SK-N-SH treated with all-trans-retinoic acid at 6 μM for 48 hours (cell line): ENCODE data around the gene CLEC2B.

ENCODE experiments used
- ATAC-seq: fragments of 200-7000 bp; cut with Tn5 transposase; 3 replicates; pipeline ENCODE4 v1.9.1; 2020; ENCODE audit warnings: mild to moderate bottlenecking, moderate library complexity
- ARNTL ChIP-seq: fragments of 450-650 bp; formaldehyde crosslinking; IDR thresholded peaks from 2 replicates; pipeline ENCODE4 v1.5.0; 2020; ENCODE audit warnings: low read depth, mild to moderate bottlenecking, moderate library complexity, borderline replicate concordance
- CREB5 ChIP-seq: fragments of 250-450 bp; sonication (Bioruptor Pico); IDR thresholded peaks from 2 replicates; pipeline ENCODE4 v1.5.1; 2020; ENCODE audit warnings: low read depth, mild to moderate bottlenecking, moderate library complexity
- CSDC2 ChIP-seq: fragments of 250-450 bp; sonication (Bioruptor Pico); IDR thresholded peaks from 2 replicates; pipeline ENCODE4 v1.5.0; 2020; ENCODE audit warnings: mild to moderate bottlenecking, moderate library complexity
- CSRNP3 ChIP-seq: fragments of 250-450 bp; sonication (Bioruptor Pico); IDR thresholded peaks from 2 replicates; pipeline ENCODE4 v1.5.1; 2021; ENCODE audit warnings: mild to moderate bottlenecking, moderate library complexity
- GLIS3 ChIP-seq: fragments of 250-450 bp; sonication (Bioruptor Pico); IDR thresholded peaks from 2 replicates; pipeline ENCODE4 v1.5.0; 2020; ENCODE audit warnings: mild to moderate bottlenecking, moderate library complexity
- ISL1 ChIP-seq: fragments of 250-450 bp; sonication (Bioruptor Pico); IDR thresholded peaks from 2 replicates; pipeline ENCODE4 v2.1.2; 2022; ENCODE audit warnings: mild to moderate bottlenecking, moderate library complexity
- OSR1 ChIP-seq: fragments of 250-450 bp; sonication (Bioruptor Pico); IDR thresholded peaks from 2 replicates; pipeline ENCODE4 v1.8.0; 2022; ENCODE audit warnings: moderate library complexity, mild to moderate bottlenecking, inconsistent platforms
- PATZ1 ChIP-seq: fragments of 250-450 bp; sonication (Bioruptor Pico); IDR thresholded peaks from 2 replicates; pipeline ENCODE4 v1.8.0; 2020; ENCODE audit warnings: mild to moderate bottlenecking, moderate library complexity, borderline replicate concordance
- POU6F1 ChIP-seq: fragments of 250-450 bp; sonication (Bioruptor Pico); IDR thresholded peaks from 2 replicates; pipeline ENCODE4 v1.8.0; 2021; ENCODE audit warnings: low read depth, mild to moderate bottlenecking, moderate library complexity, borderline replicate concordance
- PPARA ChIP-seq: fragments of 250-450 bp; sonication (Bioruptor Pico); IDR thresholded peaks from 2 replicates; pipeline ENCODE4 v1.5.0; 2020; ENCODE audit warnings: mild to moderate bottlenecking, borderline replicate concordance
- RARB ChIP-seq: fragments of 250-450 bp; sonication (Bioruptor Pico); IDR thresholded peaks from 2 replicates; pipeline ENCODE4 v1.8.0; 2021; ENCODE audit warnings: mild to moderate bottlenecking, moderate library complexity
- SNAI2 ChIP-seq: fragments of 250-450 bp; sonication (Bioruptor Pico); IDR thresholded peaks from 2 replicates; pipeline ENCODE4 v1.5.0; 2020; ENCODE audit warnings: mild to moderate bottlenecking, moderate library complexity
- TCF4 ChIP-seq: fragments of 250-450 bp; sonication (Bioruptor Pico); IDR thresholded peaks from 2 replicates; pipeline ENCODE4 v1.8.0; 2021; ENCODE audit warnings: mild to moderate bottlenecking, moderate library complexity, borderline replicate concordance
- TOX ChIP-seq: fragments of 250-450 bp; sonication (Bioruptor Pico); IDR thresholded peaks from 2 replicates; pipeline ENCODE4 v1.8.0; 2021; ENCODE audit warnings: mild to moderate bottlenecking, moderate library complexity, borderline replicate concordance
- TSHZ2 ChIP-seq: fragments of 250-450 bp; sonication (Bioruptor Pico); IDR thresholded peaks from 2 replicates; pipeline ENCODE4 v1.5.0; 2020; ENCODE audit warnings: mild to moderate bottlenecking, moderate library complexity
- ZC3H10 ChIP-seq: fragments of 250-450 bp; sonication (Bioruptor Pico); IDR thresholded peaks from 2 replicates; pipeline ENCODE4 v1.5.1; 2021; ENCODE audit warnings: mild to moderate bottlenecking, moderate library complexity
- ZFP3 ChIP-seq: fragments of 250-450 bp; sonication (Bioruptor Pico); IDR thresholded peaks from 2 replicates; pipeline ENCODE4 v1.5.0; 2020; ENCODE audit warnings: mild to moderate bottlenecking, moderate library complexity
- ZFP30 ChIP-seq: fragments of 450-650 bp; formaldehyde crosslinking; IDR thresholded peaks from 2 replicates; pipeline ENCODE4 v1.5.0; 2022; ENCODE audit warnings: mild to moderate bottlenecking, moderate library complexity
- ZNF565 ChIP-seq: fragments of 450-650 bp; formaldehyde crosslinking; conservative IDR thresholded peaks from 2 replicates; pipeline ENCODE4 v1.5.0; 2020; ENCODE audit warnings: low read depth, mild to moderate bottlenecking, moderate library complexity
- ZNF70 ChIP-seq: fragments of 450-650 bp; formaldehyde crosslinking; IDR thresholded peaks from 2 replicates; pipeline ENCODE4 v1.5.0; 2020; ENCODE audit warnings: mild to moderate bottlenecking, moderate library complexity
- ZNF8 ChIP-seq: fragments of 450-650 bp; formaldehyde crosslinking; IDR thresholded peaks from 2 replicates; pipeline ENCODE4 v1.5.0; 2020; ENCODE audit warnings: mild to moderate bottlenecking, moderate library complexity

Gene CLEC2B

GRCh38 chr12:9909724-9910123 lies 40.6 kb upstream of the CLEC2B start:
- TF ChIP-seq SNAI2 (CRISPR knock-in tag): no peak
- TF ChIP-seq RARB (CRISPR knock-in tag): no peak
- TF ChIP-seq TCF4 (CRISPR knock-in tag): no peak
- TF ChIP-seq PPARA: no peak
- no peak for TF ChIP-seq ZFP30 (CRISPR knock-in tag)
- no peak for TF ChIP-seq ZNF8 (CRISPR knock-in tag)
- TF ChIP-seq CSRNP3 (CRISPR knock-in tag): no peak
- no peak for TF ChIP-seq TSHZ2
- TF ChIP-seq CREB5 (CRISPR knock-in tag): no peak
- no peak for TF ChIP-seq CSDC2 (CRISPR knock-in tag)
- TF ChIP-seq POU6F1: no peak
- TF ChIP-seq OSR1 (CRISPR knock-in tag): no peak
- TF ChIP-seq ZNF565 (CRISPR knock-in tag): no peak
- TF ChIP-seq TOX (CRISPR knock-in tag): no peak
- TF ChIP-seq ARNTL (CRISPR knock-in tag): no peak
- TF ChIP-seq GLIS3 (CRISPR knock-in tag): no peak
- TF ChIP-seq, all 23 proteins: peak for 0
- ATAC-seq: no peak

- ATAC-seq: no peak
These were observed 39.2 kb upstream of the CLEC2B start for GRCh38 chr12:9908350-9908749.

More at GRCh38 chr12:9908350-9908749, 39.2 kb upstream of the CLEC2B start:
- TF ChIP-seq TCF4 (CRISPR knock-in tag): no peak
- TF ChIP-seq SNAI2 (CRISPR knock-in tag): no peak
- TF ChIP-seq TSHZ2: no peak
- TF ChIP-seq OSR1 (CRISPR knock-in tag): no peak
- TF ChIP-seq ZFP30 (CRISPR knock-in tag): no peak
- TF ChIP-seq ARNTL (CRISPR knock-in tag): no peak
- no peak for TF ChIP-seq ZFP3
- no peak for TF ChIP-seq ZNF565 (CRISPR knock-in tag)
- no peak for TF ChIP-seq GLIS3 (CRISPR knock-in tag)
- no peak for TF ChIP-seq TOX (CRISPR knock-in tag)
- TF ChIP-seq PATZ1 (CRISPR knock-in tag): no peak
- TF ChIP-seq CREB5 (CRISPR knock-in tag): no peak
- no peak for TF ChIP-seq CSDC2 (CRISPR knock-in tag)
- no peak for TF ChIP-seq ZNF70 (CRISPR knock-in tag)
- TF ChIP-seq PPARA: no peak
- TF ChIP-seq RARB (CRISPR knock-in tag): no peak
- no peak for TF ChIP-seq ISL1
- no peak for TF ChIP-seq ZNF8 (CRISPR knock-in tag)
- TF ChIP-seq ZC3H10 (CRISPR knock-in tag): no peak
- TF ChIP-seq, all 23 proteins: peak for 0
